SK-N-SH treated with all-trans-retinoic acid at 6 μM for 48 hours (cell line): ENCODE measurements around the gene CAV3.

Experiments used
- ATAC-seq: fragments of 200-7000 bp; cut with Tn5 transposase; 3 replicates; pipeline ENCODE4 v1.9.1; 2020; ENCODE audit warnings: mild to moderate bottlenecking, moderate library complexity
- ARNTL ChIP-seq: fragments of 450-650 bp; formaldehyde crosslinking; IDR thresholded peaks from 2 replicates; pipeline ENCODE4 v1.5.0; 2020; ENCODE audit warnings: low read depth, mild to moderate bottlenecking, moderate library complexity, borderline replicate concordance
- BACH2 ChIP-seq: fragments of 250-450 bp; sonication (Bioruptor Pico); IDR thresholded peaks from 2 replicates; pipeline ENCODE4 v1.9.0; 2021; ENCODE audit warnings: mild to moderate bottlenecking, borderline replicate concordance
- CREB5 ChIP-seq: fragments of 250-450 bp; sonication (Bioruptor Pico); IDR thresholded peaks from 2 replicates; pipeline ENCODE4 v1.5.1; 2020; ENCODE audit warnings: low read depth, mild to moderate bottlenecking, moderate library complexity
- CSDC2 ChIP-seq: fragments of 250-450 bp; sonication (Bioruptor Pico); IDR thresholded peaks from 2 replicates; pipeline ENCODE4 v1.5.0; 2020; ENCODE audit warnings: mild to moderate bottlenecking, moderate library complexity
- CSRNP3 ChIP-seq: fragments of 250-450 bp; sonication (Bioruptor Pico); IDR thresholded peaks from 2 replicates; pipeline ENCODE4 v1.5.1; 2021; ENCODE audit warnings: mild to moderate bottlenecking, moderate library complexity
- ESRRG ChIP-seq: fragments of 250-450 bp; sonication (Bioruptor Pico); IDR thresholded peaks from 2 replicates; pipeline ENCODE4 v1.6.1; 2021; ENCODE audit warnings: mild to moderate bottlenecking
- GLIS3 ChIP-seq: fragments of 250-450 bp; sonication (Bioruptor Pico); IDR thresholded peaks from 2 replicates; pipeline ENCODE4 v1.5.0; 2020; ENCODE audit warnings: mild to moderate bottlenecking, moderate library complexity
- ISL1 ChIP-seq: fragments of 250-450 bp; sonication (Bioruptor Pico); IDR thresholded peaks from 2 replicates; pipeline ENCODE4 v2.1.2; 2022; ENCODE audit warnings: mild to moderate bottlenecking, moderate library complexity
- OSR1 ChIP-seq: fragments of 250-450 bp; sonication (Bioruptor Pico); IDR thresholded peaks from 2 replicates; pipeline ENCODE4 v1.8.0; 2022; ENCODE audit warnings: moderate library complexity, mild to moderate bottlenecking, inconsistent platforms
- PATZ1 ChIP-seq: fragments of 250-450 bp; sonication (Bioruptor Pico); IDR thresholded peaks from 2 replicates; pipeline ENCODE4 v1.8.0; 2020; ENCODE audit warnings: mild to moderate bottlenecking, moderate library complexity, borderline replicate concordance
- POU6F1 ChIP-seq: fragments of 250-450 bp; sonication (Bioruptor Pico); IDR thresholded peaks from 2 replicates; pipeline ENCODE4 v1.8.0; 2021; ENCODE audit warnings: low read depth, mild to moderate bottlenecking, moderate library complexity, borderline replicate concordance
- PPARA ChIP-seq: fragments of 250-450 bp; sonication (Bioruptor Pico); IDR thresholded peaks from 2 replicates; pipeline ENCODE4 v1.5.0; 2020; ENCODE audit warnings: mild to moderate bottlenecking, borderline replicate concordance
- RARB ChIP-seq: fragments of 250-450 bp; sonication (Bioruptor Pico); IDR thresholded peaks from 2 replicates; pipeline ENCODE4 v1.8.0; 2021; ENCODE audit warnings: mild to moderate bottlenecking, moderate library complexity
- SNAI2 ChIP-seq: fragments of 250-450 bp; sonication (Bioruptor Pico); IDR thresholded peaks from 2 replicates; pipeline ENCODE4 v1.5.0; 2020; ENCODE audit warnings: mild to moderate bottlenecking, moderate library complexity
- TCF4 ChIP-seq: fragments of 250-450 bp; sonication (Bioruptor Pico); IDR thresholded peaks from 2 replicates; pipeline ENCODE4 v1.8.0; 2021; ENCODE audit warnings: mild to moderate bottlenecking, moderate library complexity, borderline replicate concordance
- TSHZ2 ChIP-seq: fragments of 250-450 bp; sonication (Bioruptor Pico); IDR thresholded peaks from 2 replicates; pipeline ENCODE4 v1.5.0; 2020; ENCODE audit warnings: mild to moderate bottlenecking, moderate library complexity
- ZC3H10 ChIP-seq: fragments of 250-450 bp; sonication (Bioruptor Pico); IDR thresholded peaks from 2 replicates; pipeline ENCODE4 v1.5.1; 2021; ENCODE audit warnings: mild to moderate bottlenecking, moderate library complexity
- ZFP3 ChIP-seq: fragments of 250-450 bp; sonication (Bioruptor Pico); IDR thresholded peaks from 2 replicates; pipeline ENCODE4 v1.5.0; 2020; ENCODE audit warnings: mild to moderate bottlenecking, moderate library complexity
- ZFP30 ChIP-seq: fragments of 450-650 bp; formaldehyde crosslinking; IDR thresholded peaks from 2 replicates; pipeline ENCODE4 v1.5.0; 2022; ENCODE audit warnings: mild to moderate bottlenecking, moderate library complexity
- ZNF70 ChIP-seq: fragments of 450-650 bp; formaldehyde crosslinking; IDR thresholded peaks from 2 replicates; pipeline ENCODE4 v1.5.0; 2020; ENCODE audit warnings: mild to moderate bottlenecking, moderate library complexity
- ZNF8 ChIP-seq: fragments of 450-650 bp; formaldehyde crosslinking; IDR thresholded peaks from 2 replicates; pipeline ENCODE4 v1.5.0; 2020; ENCODE audit warnings: mild to moderate bottlenecking, moderate library complexity

CAV3 gene

GRCh38 chr3:8752832-8753231, 19.2 kb downstream of the CAV3 start:
- no peak for ATAC-seq
- no peak for TF ChIP-seq ZFP3
- no peak for TF ChIP-seq ZNF70 (CRISPR knock-in tag)
- no peak for TF ChIP-seq ZFP30 (CRISPR knock-in tag)
- no peak for TF ChIP-seq TCF4 (CRISPR knock-in tag)
- TF ChIP-seq POU6F1 (CRISPR knock-in tag), result no peak
- TF ChIP-seq PATZ1, result no peak
- no peak for TF ChIP-seq PPARA (CRISPR knock-in tag)
- no peak for TF ChIP-seq ZC3H10 (CRISPR knock-in tag)
- no peak for TF ChIP-seq GLIS3

GRCh38 chr3:8755097-8755496, 21.5 kb downstream of the CAV3 start:
- TF ChIP-seq ZNF70 (CRISPR knock-in tag) (no peak), GLIS3 (no peak), ZC3H10 (CRISPR knock-in tag) (no peak), ESRRG (CRISPR knock-in tag) (no peak), CSDC2 (CRISPR knock-in tag) (no peak), ARNTL (CRISPR knock-in tag) (no peak), ZNF8 (CRISPR knock-in tag) (no peak), CSRNP3 (CRISPR knock-in tag) (no peak), OSR1 (CRISPR knock-in tag) (no peak), TCF4 (CRISPR knock-in tag) (no peak), BACH2 (CRISPR knock-in tag) (no peak), RARB (CRISPR knock-in tag) (no peak), PPARA (CRISPR knock-in tag) (no peak), PATZ1 (no peak), TSHZ2 (CRISPR knock-in tag) (no peak), CREB5 (CRISPR knock-in tag) (no peak), ISL1 (no peak), POU6F1 (CRISPR knock-in tag) (no peak), SNAI2 (CRISPR knock-in tag) (no peak)
- ATAC-seq, result no peak
